GM19438 (cell line): ENCODE data around the gene HRG.

Source experiments
- ATAC-seq: cut with Tn5 transposase; IDR thresholded peaks from one replicate; pipeline ENCODE4 v1.9.1; 2021; ENCODE audit warnings: low read depth; ENCODE audit not compliant: unreplicated experiment

The HRG gene

DNA sequence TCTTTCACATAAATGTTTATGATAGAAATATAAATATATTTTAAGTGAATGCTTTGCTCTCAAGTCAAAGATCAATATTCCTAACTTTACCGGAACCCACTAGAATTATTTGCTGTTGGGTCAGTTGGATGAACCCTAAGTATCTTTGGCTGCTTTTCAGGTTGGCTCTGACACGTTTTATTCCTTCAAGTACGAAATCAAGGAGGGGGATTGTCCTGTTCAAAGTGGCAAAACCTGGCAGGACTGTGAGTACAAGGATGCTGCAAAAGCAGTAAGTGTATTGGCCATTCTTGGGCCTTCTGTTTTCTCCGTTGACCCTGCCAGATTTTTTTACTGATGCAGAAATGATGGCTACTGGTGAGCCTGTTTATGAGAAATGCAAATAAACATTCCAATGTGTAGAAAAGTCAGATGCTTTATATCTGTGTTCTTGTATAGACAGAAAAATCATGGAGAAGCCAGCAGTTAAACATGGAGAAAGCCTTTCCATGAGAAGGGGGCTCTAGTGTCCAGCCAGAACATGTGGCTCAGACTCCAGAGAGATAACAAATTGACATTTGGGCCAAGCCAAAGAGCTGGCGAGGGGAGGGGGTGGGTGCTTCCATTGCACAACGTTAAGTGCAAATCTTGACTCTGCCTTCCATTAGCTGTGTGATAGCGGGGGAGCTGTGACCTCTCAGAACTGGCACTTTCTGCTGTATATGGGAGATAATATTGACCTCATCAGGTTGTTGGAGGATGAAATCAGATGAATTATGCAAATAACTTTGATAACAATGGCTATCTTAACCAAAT, 54.3 kb downstream of the HRG start:
- no peak for ATAC-seq

GRCh38 chr3:186722457-186722856, 56.6 kb downstream of the HRG start:
- ATAC-seq: no peak

GRCh38 chr3:186724911-186725310, 59.1 kb downstream of the HRG start:
- no peak for ATAC-seq
